CD14-positive monocyte (primary cell): ENCODE measurements around the gene MPPED1. TPM values are rescaled to one million over a fixed set of nuclear protein-coding genes. Genes with fewer than 3 reads are reported as not detected.

Experiments used
- DNase-seq, 3 donors: peaks; one replicate each; pipeline ENCODE4 v3.0.0-alpha.2; 2011 to 2022
- H2AFZ ChIP-seq: 2 replicates; pipeline ENCODE4 v1.6.0; 2012; ENCODE audit warnings: mild to moderate bottlenecking, low read depth, low read length, inconsistent platforms; ENCODE audit not compliant: insufficient read depth, poor library complexity, severe bottlenecking
- H3K27ac ChIP-seq, 2 donors: 1 replicate in 1 of 2; 2 replicates in 1 of 2; pipeline ENCODE4 v1.5.1; 2012 to 2013; ENCODE audit warnings: low read length in 2 of 2, control low read depth in 1 of 2, inconsistent platforms in 1 of 2, low read depth in 1 of 2, mild to moderate bottlenecking in 1 of 2
- H3K27me3 ChIP-seq, 2 donors: one replicate each; pipeline versions ENCODE4 v1.6.0 to v1.6.1; 2011 to 2013; ENCODE audit warnings: low read length in 2 of 2; ENCODE audit not compliant: control insufficient read depth in 2 of 2, insufficient read depth in 2 of 2
- H3K36me3 ChIP-seq, 2 donors: replicated peaks in 1 of 2; 1 replicate in 1 of 2; 2 replicates in 1 of 2; pipeline versions ENCODE4 v1.5.1 to v1.6.1; 2012 to 2013; ENCODE audit warnings: low read length in 2 of 2, control low read depth in 1 of 2, inconsistent platforms in 1 of 2, mild to moderate bottlenecking in 1 of 2; ENCODE audit not compliant: insufficient read depth in 2 of 2, control insufficient read depth in 1 of 2
- H3K4me1 ChIP-seq, 2 donors: 1 replicate in 1 of 2; 2 replicates in 1 of 2; pipeline versions ENCODE4 v1.5.1 to v1.6.1; 2012 to 2013; ENCODE audit warnings: low read length in 2 of 2, control low read depth in 1 of 2, inconsistent platforms in 1 of 2, mild to moderate bottlenecking in 1 of 2, moderate library complexity in 1 of 2; ENCODE audit not compliant: insufficient read depth in 2 of 2, control insufficient read depth in 1 of 2
- H3K4me2 ChIP-seq: replicated peaks from 2 replicates; pipeline ENCODE3; 2012; ENCODE audit warnings: low read length, moderate library complexity, mild to moderate bottlenecking; ENCODE audit not compliant: poor library complexity, severe bottlenecking; ENCODE audit errors: extremely low read depth
- H3K4me3 ChIP-seq, 3 experiments: fragments of 200-600 bp in 1 of 3; sonication (generic) in 1 of 3; replicated peaks in 1 of 3; 1 replicate in 2 of 3; 2 replicates in 1 of 3; pipeline ENCODE4 v1.5.1; 2011 to 2013; ENCODE audit warnings: low read length in 3 of 3, mild to moderate bottlenecking in 3 of 3, control low read depth in 2 of 3, low read depth in 2 of 3, inconsistent platforms in 1 of 3, moderate library complexity in 1 of 3
- H3K79me2 ChIP-seq: 2 replicates; pipeline ENCODE4 v1.6.0; 2012; ENCODE audit warnings: mild to moderate bottlenecking, control low read depth, inconsistent platforms, low read length, moderate library complexity; ENCODE audit not compliant: insufficient read depth
- H3K9ac ChIP-seq: 2 replicates; pipeline ENCODE4 v1.6.0; 2017; ENCODE audit warnings: low read length, mild to moderate bottlenecking; ENCODE audit not compliant: insufficient read depth, poor library complexity, severe bottlenecking
- H3K9me3 ChIP-seq, 2 donors: replicated peaks in 1 of 2; 1 replicate in 1 of 2; 2 replicates in 1 of 2; pipeline versions ENCODE4 v1.5.1 to v1.6.1; 2012 to 2013; ENCODE audit warnings: low read length in 2 of 2, control low read depth in 1 of 2; ENCODE audit not compliant: control insufficient read depth in 1 of 2, insufficient read depth in 1 of 2
- H4K20me1 ChIP-seq: 2 replicates; pipeline ENCODE4 v1.6.0; 2012; ENCODE audit warnings: mild to moderate bottlenecking, low read length, control low read depth, moderate library complexity; ENCODE audit not compliant: insufficient read depth
- H3K27ac Mint-ChIP-seq, 7 donors: one replicate each; pipeline ENCODE4 v1.8.0; 2020; ENCODE audit warnings: mild to moderate bottlenecking in 7 of 7, mixed read lengths in 7 of 7, moderate library complexity in 6 of 7, inconsistent platforms in 2 of 7
- H3K27me3 Mint-ChIP-seq, 3 donors: one replicate each; pipeline ENCODE4 v1.8.0; 2021 to 2022; ENCODE audit warnings: low read depth in 3 of 3, mild to moderate bottlenecking in 3 of 3, mixed read lengths in 3 of 3, moderate library complexity in 3 of 3, inconsistent platforms in 1 of 3
- H3K36me3 Mint-ChIP-seq, 2 donors: one replicate each; pipeline ENCODE4 v1.8.0; 2020; ENCODE audit warnings: mixed read lengths in 2 of 2, inconsistent platforms in 1 of 2, mild to moderate bottlenecking in 1 of 2
- H3K4me1 Mint-ChIP-seq: one replicate; pipeline ENCODE4 v1.8.0; 2020; ENCODE audit warnings: mild to moderate bottlenecking, mixed read lengths
- H3K4me3 Mint-ChIP-seq, 2 donors: one replicate each; pipeline ENCODE4 v1.8.0; 2020; ENCODE audit warnings: mild to moderate bottlenecking in 2 of 2, mixed read lengths in 2 of 2, moderate library complexity in 1 of 2
- H3K9me3 Mint-ChIP-seq, 7 donors: one replicate each; pipeline ENCODE4 v1.8.0; 2020 to 2022; ENCODE audit warnings: mixed read lengths in 7 of 7, mild to moderate bottlenecking in 6 of 7, moderate library complexity in 6 of 7, inconsistent platforms in 2 of 7
- WGBS: methylation state at CpG from one replicate; pipeline ENCODE4 v1.1.5; 2013; ENCODE audit warnings: missing lambda C conversion rate; ENCODE audit not compliant: insufficient coverage; 5-methylcytosine and 5-hydroxymethylcytosine counted together
- intact Hi-C, 2 donors: fragments of 100-400 bp; cut with micrococcal nuclease; formaldehyde crosslinking; loops; one replicate each; pipeline versions ENCODE4 v1.15.0 to v1.15.1; 2023
- polyA plus RNA-seq, 3 donors: library from polyadenylated mRNA; depleted of rRNA in 1 of 3; unstranded in 2 of 3; stranded (reverse) in 1 of 3; fragments of 300-500 nt in 2 of 3; fragments of >200 nt in 1 of 3; fragmentation: Illumina TruSeq in 2 of 3; gene quantifications; 1 replicate in 2 of 3; 2 replicates in 1 of 3; pipeline ENCODE4 v1.2.3, GENCODE V29; 2012 to 2021
- TF ChIP-seq, protein P1 (sequence below): fragments of 200-600 bp; IDR thresholded peaks from one replicate; pipeline ENCODE4 v1.8.0; 2022; ENCODE audit warnings: antibody characterized with exemption, mild to moderate bottlenecking

MPPED1 gene
- polyA plus RNA-seq, 3 donors, result not detected

DNA sequence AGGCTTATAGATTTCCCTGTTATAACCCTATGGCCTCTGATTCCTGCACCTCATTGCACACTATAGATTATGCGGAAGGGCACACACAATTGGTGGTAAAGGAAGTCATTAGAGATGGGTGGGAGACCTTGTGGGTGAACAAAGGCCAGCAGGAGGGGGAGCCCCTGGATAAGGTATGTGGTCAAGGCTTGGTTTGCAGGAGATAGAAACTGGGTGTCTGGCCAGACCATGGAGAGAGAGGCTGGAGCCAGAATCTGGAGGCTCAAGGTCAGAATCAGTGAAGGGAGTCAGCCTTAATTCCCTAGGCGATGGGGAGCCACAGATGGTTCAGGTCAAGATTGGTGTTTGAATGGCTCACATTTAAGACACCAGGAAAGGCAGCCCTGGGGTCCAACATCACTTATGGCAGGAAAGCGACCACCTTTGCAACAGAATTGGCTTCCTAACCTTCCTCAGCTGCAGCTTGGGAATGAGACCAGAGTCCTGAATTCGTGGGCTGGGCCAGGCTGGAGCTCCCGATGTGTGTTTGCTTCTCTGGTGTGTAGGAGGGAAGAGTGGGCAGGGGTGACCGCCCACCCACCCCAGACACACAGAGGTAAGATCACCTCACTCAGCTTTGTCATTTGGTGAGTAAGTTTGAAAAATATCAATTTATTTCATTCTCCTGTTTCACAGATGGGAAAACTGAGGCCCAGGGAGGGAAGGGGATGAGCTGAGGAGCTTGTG, 45.9 kb upstream of the MPPED1 start:
- Mint-ChIP-seq H3K4me3 (no peak overlapping the region), H3K27me3 (peaks cover 4 to 9% (median 5%) of the 10 kb centered on the region in 3 donors)
- 89% methylated on average over 2 of the region's 6 CpGs for WGBS

DNA sequence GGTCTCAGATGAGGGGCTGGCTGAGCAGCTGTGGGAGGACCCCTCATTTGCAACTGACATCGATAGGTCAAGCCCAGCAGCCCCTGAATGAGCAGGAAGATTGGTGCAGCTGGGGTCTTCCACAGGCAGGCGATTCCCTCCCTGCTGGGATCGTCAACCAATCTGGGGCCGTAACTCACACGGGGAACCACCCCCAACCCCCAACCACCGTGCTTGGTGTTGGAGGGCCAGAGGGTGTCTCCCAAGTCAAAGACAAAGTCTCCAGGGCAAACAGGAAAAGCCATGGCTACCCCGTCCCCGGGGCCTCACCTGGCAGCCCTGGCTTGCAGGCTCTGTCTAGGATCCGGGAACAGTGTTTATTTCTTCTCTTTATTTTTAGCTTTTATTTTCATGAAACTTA, 41.8 kb upstream of the MPPED1 start:
- Mint-ChIP-seq H3K9me3 (peaks cover 2 to 7% (median 6%) of the 10 kb centered on the region in 7 donors), H3K4me3 (no peak overlapping the region), H3K27me3 (peaks cover 5 to 7% (median 7%) of the 10 kb centered on the region in 3 donors), H3K27ac (peak overlapping the region in 2 of 7 donors; percentile 19 to 66), H3K4me1 (peaks cover 1% of the 10 kb centered on the region), H3K36me3 (no peaks in the 10 kb centered on the region)
- H3K4me3 ChIP-seq, result no peak overlapping the region
- H3K79me2 ChIP-seq, result no peaks in the 10 kb centered on the region
- no peaks in the 10 kb centered on the region for H3K4me1 ChIP-seq
- intact Hi-C loops, result no loop called here
- H3K27ac ChIP-seq, result no peak overlapping the region
- peak overlapping the region; percentile 8 for H3K9ac ChIP-seq
- TF ChIP-seq, protein P1, sequence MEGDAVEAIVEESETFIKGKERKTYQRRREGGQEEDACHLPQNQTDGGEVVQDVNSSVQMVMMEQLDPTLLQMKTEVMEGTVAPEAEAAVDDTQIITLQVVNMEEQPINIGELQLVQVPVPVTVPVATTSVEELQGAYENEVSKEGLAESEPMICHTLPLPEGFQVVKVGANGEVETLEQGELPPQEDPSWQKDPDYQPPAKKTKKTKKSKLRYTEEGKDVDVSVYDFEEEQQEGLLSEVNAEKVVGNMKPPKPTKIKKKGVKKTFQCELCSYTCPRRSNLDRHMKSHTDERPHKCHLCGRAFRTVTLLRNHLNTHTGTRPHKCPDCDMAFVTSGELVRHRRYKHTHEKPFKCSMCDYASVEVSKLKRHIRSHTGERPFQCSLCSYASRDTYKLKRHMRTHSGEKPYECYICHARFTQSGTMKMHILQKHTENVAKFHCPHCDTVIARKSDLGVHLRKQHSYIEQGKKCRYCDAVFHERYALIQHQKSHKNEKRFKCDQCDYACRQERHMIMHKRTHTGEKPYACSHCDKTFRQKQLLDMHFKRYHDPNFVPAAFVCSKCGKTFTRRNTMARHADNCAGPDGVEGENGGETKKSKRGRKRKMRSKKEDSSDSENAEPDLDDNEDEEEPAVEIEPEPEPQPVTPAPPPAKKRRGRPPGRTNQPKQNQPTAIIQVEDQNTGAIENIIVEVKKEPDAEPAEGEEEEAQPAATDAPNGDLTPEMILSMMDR, result no peak
- 21% methylated on average over 2 of the region's 9 CpGs for WGBS
- no peaks in the 10 kb centered on the region for H4K20me1 ChIP-seq
- H2AFZ ChIP-seq, result no peak overlapping the region
- no peaks in the 10 kb centered on the region for H3K36me3 ChIP-seq
- peaks cover 0 to 3% of the 10 kb centered on the region in 2 donors for H3K27me3 ChIP-seq
- no peak overlapping the region for H3K4me2 ChIP-seq
- peaks cover 0 to 3% of the 10 kb centered on the region in 2 donors for H3K9me3 ChIP-seq
- DNase-seq, result no peak

More for the DNA sequence above, 45.9 kb upstream of the MPPED1 start:
- Mint-ChIP-seq H3K4me1 (peaks cover 1% of the 10 kb centered on the region), H3K27ac (no peak overlapping the region), H3K36me3 (no peaks in the 10 kb centered on the region), H3K9me3 (peaks cover 0 to 2% (median 0%) of the 10 kb centered on the region in 7 donors)
- Histone ChIP-seq H4K20me1 (no peaks in the 10 kb centered on the region), H3K4me3 (no peak overlapping the region), H3K79me2 (no peaks in the 10 kb centered on the region), H3K4me1 (no peaks in the 10 kb centered on the region), H2AFZ (no peak overlapping the region), H3K4me2 (no peak overlapping the region), H3K27ac (no peak overlapping the region), H3K36me3 (no peaks in the 10 kb centered on the region), H3K9ac (no peak overlapping the region), H3K27me3 (peaks cover 0 to 3% of the 10 kb centered on the region in 2 donors), H3K9me3 (no peaks in the 10 kb centered on the region)
- no peak for DNase-seq
- TF ChIP-seq, protein P1, result no peak
- intact Hi-C loops, result no loop called here
